Measurements from ENCODE around the gene ATE1.

DNA sequence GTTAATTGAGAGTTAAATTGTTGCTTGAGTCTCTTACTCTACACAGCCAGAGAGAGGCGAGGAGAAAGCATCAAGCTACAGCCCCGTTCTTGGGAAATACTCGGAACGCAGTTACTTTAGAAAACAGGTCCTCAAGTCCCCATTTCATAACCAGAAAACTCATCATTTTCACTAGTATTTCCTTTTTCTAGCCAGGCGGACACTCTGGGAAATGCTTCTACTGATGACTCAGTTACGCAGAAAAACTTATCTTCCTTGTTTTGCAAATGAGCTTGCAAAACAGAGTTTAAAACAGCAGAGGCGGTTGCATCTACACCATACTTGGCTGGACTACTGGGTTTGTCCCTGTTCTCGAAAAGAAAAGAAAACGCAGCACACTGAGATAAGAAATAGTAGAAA lies 218.2 kb downstream of the ATE1 start:
- TF ChIP-seq ZC3H10 (CRISPR knock-in tag; IDR thresholded peaks at IDR 0.05) (no peak), ZFP3 (CRISPR knock-in tag; IDR thresholded peaks at IDR 0.05) (no peak), ZNF565 (CRISPR knock-in tag; conservative IDR thresholded peaks at IDR 0.05; ENCODE audit: low read depth) (no peak), PPARA (CRISPR knock-in tag; IDR thresholded peaks at IDR 0.05; ENCODE audit: borderline replicate concordance) (no peak)
- TF ChIP-seq, protein P1, sequence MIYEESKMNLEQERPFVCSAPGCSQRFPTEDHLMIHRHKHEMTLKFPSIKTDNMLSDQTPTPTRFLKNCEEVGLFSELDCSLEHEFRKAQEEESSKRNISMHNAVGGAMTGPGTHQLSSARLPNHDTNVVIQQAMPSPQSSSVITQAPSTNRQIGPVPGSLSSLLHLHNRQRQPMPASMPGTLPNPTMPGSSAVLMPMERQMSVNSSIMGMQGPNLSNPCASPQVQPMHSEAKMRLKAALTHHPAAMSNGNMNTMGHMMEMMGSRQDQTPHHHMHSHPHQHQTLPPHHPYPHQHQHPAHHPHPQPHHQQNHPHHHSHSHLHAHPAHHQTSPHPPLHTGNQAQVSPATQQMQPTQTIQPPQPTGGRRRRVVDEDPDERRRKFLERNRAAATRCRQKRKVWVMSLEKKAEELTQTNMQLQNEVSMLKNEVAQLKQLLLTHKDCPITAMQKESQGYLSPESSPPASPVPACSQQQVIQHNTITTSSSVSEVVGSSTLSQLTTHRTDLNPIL (CRISPR knock-in tag; IDR thresholded peaks at IDR 0.05; ENCODE audit: low read depth), result no peak
- TF ChIP-seq, protein P2, sequence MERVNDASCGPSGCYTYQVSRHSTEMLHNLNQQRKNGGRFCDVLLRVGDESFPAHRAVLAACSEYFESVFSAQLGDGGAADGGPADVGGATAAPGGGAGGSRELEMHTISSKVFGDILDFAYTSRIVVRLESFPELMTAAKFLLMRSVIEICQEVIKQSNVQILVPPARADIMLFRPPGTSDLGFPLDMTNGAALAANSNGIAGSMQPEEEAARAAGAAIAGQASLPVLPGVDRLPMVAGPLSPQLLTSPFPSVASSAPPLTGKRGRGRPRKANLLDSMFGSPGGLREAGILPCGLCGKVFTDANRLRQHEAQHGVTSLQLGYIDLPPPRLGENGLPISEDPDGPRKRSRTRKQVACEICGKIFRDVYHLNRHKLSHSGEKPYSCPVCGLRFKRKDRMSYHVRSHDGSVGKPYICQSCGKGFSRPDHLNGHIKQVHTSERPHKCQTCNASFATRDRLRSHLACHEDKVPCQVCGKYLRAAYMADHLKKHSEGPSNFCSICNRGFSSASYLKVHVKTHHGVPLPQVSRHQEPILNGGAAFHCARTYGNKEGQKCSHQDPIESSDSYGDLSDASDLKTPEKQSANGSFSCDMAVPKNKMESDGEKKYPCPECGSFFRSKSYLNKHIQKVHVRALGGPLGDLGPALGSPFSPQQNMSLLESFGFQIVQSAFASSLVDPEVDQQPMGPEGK (CRISPR knock-in tag; IDR thresholded peaks at IDR 0.05; ENCODE audit: borderline replicate concordance), result no peak
- TF ChIP-seq, protein P3, sequence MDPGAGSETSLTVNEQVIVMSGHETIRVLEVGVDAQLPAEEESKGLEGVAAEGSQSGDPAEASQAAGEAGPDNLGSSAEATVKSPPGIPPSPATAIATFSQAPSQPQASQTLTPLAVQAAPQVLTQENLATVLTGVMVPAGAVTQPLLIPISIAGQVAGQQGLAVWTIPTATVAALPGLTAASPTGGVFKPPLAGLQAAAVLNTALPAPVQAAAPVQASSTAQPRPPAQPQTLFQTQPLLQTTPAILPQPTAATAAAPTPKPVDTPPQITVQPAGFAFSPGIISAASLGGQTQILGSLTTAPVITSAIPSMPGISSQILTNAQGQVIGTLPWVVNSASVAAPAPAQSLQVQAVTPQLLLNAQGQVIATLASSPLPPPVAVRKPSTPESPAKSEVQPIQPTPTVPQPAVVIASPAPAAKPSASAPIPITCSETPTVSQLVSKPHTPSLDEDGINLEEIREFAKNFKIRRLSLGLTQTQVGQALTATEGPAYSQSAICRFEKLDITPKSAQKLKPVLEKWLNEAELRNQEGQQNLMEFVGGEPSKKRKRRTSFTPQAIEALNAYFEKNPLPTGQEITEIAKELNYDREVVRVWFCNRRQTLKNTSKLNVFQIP (CRISPR knock-in tag; IDR thresholded peaks at IDR 0.05; ENCODE audit: borderline replicate concordance, low read depth), result no peak

Data from SK-N-SH treated with all-trans-retinoic acid at 6 μM for 48 hours (cell line).